ENCODE data around the gene EPG5. TPM values are rescaled to one million over a fixed set of nuclear protein-coding genes. Genes with fewer than 3 reads are reported as not detected.

EPG5 gene
- polyA plus RNA-seq, 1 donor from 2014 or later = 18.0 TPM

- H3K79me2 ChIP-seq (replicated peaks; ENCODE audit: insufficient read depth, low read length) = no peaks in the 10 kb centered on the region
- no peak overlapping the region for H3K4me2 ChIP-seq (ENCODE audit: low read length)
- H4K20me1 ChIP-seq (ENCODE audit: insufficient read depth) = no peaks in the 10 kb centered on the region
- TF ChIP-seq CTCF (IDR thresholded peaks at IDR 0.05; ENCODE audit: poor library complexity, severe bottlenecking) = no peak
- TF ChIP-seq MXI1 (conservative IDR thresholded peaks at IDR 0.05; ENCODE audit: poor library complexity, severe bottlenecking) = no peak
- no peak for TF ChIP-seq EP300 (conservative IDR thresholded peaks at IDR 0.05; ENCODE audit: poor library complexity, severe bottlenecking)
- TF ChIP-seq POLR2AphosphoS5 (IDR thresholded peaks at IDR 0.05) = no peak
- no peak for TF ChIP-seq EZH2 (IDR thresholded peaks at IDR 0.05; ENCODE audit: borderline replicate concordance, insufficient read depth, low read length, poor library complexity, severe bottlenecking)
- TF ChIP-seq, protein P1, sequence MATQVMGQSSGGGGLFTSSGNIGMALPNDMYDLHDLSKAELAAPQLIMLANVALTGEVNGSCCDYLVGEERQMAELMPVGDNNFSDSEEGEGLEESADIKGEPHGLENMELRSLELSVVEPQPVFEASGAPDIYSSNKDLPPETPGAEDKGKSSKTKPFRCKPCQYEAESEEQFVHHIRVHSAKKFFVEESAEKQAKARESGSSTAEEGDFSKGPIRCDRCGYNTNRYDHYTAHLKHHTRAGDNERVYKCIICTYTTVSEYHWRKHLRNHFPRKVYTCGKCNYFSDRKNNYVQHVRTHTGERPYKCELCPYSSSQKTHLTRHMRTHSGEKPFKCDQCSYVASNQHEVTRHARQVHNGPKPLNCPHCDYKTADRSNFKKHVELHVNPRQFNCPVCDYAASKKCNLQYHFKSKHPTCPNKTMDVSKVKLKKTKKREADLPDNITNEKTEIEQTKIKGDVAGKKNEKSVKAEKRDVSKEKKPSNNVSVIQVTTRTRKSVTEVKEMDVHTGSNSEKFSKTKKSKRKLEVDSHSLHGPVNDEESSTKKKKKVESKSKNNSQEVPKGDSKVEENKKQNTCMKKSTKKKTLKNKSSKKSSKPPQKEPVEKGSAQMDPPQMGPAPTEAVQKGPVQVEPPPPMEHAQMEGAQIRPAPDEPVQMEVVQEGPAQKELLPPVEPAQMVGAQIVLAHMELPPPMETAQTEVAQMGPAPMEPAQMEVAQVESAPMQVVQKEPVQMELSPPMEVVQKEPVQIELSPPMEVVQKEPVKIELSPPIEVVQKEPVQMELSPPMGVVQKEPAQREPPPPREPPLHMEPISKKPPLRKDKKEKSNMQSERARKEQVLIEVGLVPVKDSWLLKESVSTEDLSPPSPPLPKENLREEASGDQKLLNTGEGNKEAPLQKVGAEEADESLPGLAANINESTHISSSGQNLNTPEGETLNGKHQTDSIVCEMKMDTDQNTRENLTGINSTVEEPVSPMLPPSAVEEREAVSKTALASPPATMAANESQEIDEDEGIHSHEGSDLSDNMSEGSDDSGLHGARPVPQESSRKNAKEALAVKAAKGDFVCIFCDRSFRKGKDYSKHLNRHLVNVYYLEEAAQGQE (IDR thresholded peaks at IDR 0.05; ENCODE audit: borderline replicate concordance) = no peak
- no peak for TF ChIP-seq RAD21 (conservative IDR thresholded peaks at IDR 0.05)
- no peak for TF ChIP-seq SMC3 (conservative IDR thresholded peaks at IDR 0.05; ENCODE audit: poor library complexity)
- TF ChIP-seq TAF1 (IDR thresholded peaks at IDR 0.05; ENCODE audit: low read depth) = no peak
- peaks cover 20% of the 10 kb centered on the region for H3K36me3 ChIP-seq (ENCODE audit: insufficient read depth, low read length)
- no peak overlapping the region for H3K4me3 ChIP-seq (ENCODE audit: low read length)
- H3K9me2 ChIP-seq (ENCODE audit: insufficient read depth, low read length) = no peaks in the 10 kb centered on the region
- H3F3A ChIP-seq (ENCODE audit: insufficient read depth, low read length, poor library complexity, severe bottlenecking) = no peaks in the 10 kb centered on the region
- no peak overlapping the region for H3K27ac ChIP-seq (ENCODE audit: low read length)
- peaks cover 7% of the 10 kb centered on the region for H3K9me3 ChIP-seq (ENCODE audit: low read length)
- H3K9ac ChIP-seq (ENCODE audit: low read length) = no peak overlapping the region
- H2AFZ ChIP-seq (ENCODE audit: low read depth, low read length) = no peak overlapping the region
- H3K27me3 ChIP-seq (ENCODE audit: insufficient read depth, low read depth, low read length) = no peaks in the 10 kb centered on the region
Observed at GRCh38 chr18:45876161-45876560, 91.0 kb downstream of the EPG5 start.

GRCh38 chr18:45874491-45875184, 92.5 kb downstream of the EPG5 start:
- Histone ChIP-seq H3F3A (ENCODE audit: insufficient read depth, low read length, poor library complexity, severe bottlenecking) (no peaks in the 10 kb centered on the region), H3K27me3 (ENCODE audit: insufficient read depth, low read depth, low read length) (no peaks in the 10 kb centered on the region), H3K4me3 (ENCODE audit: low read length) (no peak overlapping the region), H3K9me3 (ENCODE audit: low read length) (peaks cover 7% of the 10 kb centered on the region), H2AFZ (ENCODE audit: low read depth, low read length) (no peak overlapping the region), H3K79me2 (replicated peaks; ENCODE audit: insufficient read depth, low read length) (no peaks in the 10 kb centered on the region), H3K4me2 (ENCODE audit: low read length) (no peak overlapping the region), H3K9me2 (ENCODE audit: insufficient read depth, low read length) (no peaks in the 10 kb centered on the region), H3K27ac (ENCODE audit: low read length) (no peak overlapping the region), H3K36me3 (ENCODE audit: insufficient read depth, low read length) (peaks cover 20% of the 10 kb centered on the region), H4K20me1 (ENCODE audit: insufficient read depth) (no peaks in the 10 kb centered on the region), H3K9ac (ENCODE audit: low read length) (no peak overlapping the region)
- TF ChIP-seq EZH2 (IDR thresholded peaks at IDR 0.05; ENCODE audit: borderline replicate concordance, insufficient read depth, low read length, poor library complexity, severe bottlenecking) (no peak), EP300 (conservative IDR thresholded peaks at IDR 0.05; ENCODE audit: poor library complexity, severe bottlenecking) (no peak), TAF1 (IDR thresholded peaks at IDR 0.05; ENCODE audit: low read depth) (no peak), SMC3 (conservative IDR thresholded peaks at IDR 0.05; ENCODE audit: poor library complexity) (no peak), CTCF (IDR thresholded peaks at IDR 0.05; ENCODE audit: poor library complexity, severe bottlenecking) (no peak), RAD21 (conservative IDR thresholded peaks at IDR 0.05) (no peak), POLR2AphosphoS5 (IDR thresholded peaks at IDR 0.05) (no peak), MXI1 (conservative IDR thresholded peaks at IDR 0.05; ENCODE audit: poor library complexity, severe bottlenecking) (no peak)
- TF ChIP-seq, protein P1 (IDR thresholded peaks at IDR 0.05; ENCODE audit: borderline replicate concordance) = no peak
